GM19438 (cell line): ENCODE results near the gene RFX2.

ENCODE experiments used
- ATAC-seq: cut with Tn5 transposase; IDR thresholded peaks from one replicate; pipeline ENCODE4 v1.9.1; 2021; ENCODE audit warnings: low read depth; ENCODE audit not compliant: unreplicated experiment

RFX2 gene

GRCh38 chr19:5960005-5961001 lies 150.0 kb downstream of the RFX2 start:
- no peak for ATAC-seq

GRCh38 chr19:5959260-5960004 lies 150.9 kb downstream of the RFX2 start:
- no peak for ATAC-seq

- no peak for ATAC-seq
Measured at GRCh38 chr19:5958851-5959122, 151.5 kb downstream of the RFX2 start.

GRCh38 chr19:5958074-5958850 lies 152.0 kb downstream of the RFX2 start:
- no peak for ATAC-seq

GRCh38 chr19:5957170-5957569 lies 153.1 kb downstream of the RFX2 start:
- ATAC-seq, result no peak

- no peak for ATAC-seq
Measured at GRCh38 chr19:5956728-5957127, 153.6 kb downstream of the RFX2 start.

- ATAC-seq, result no peak
Measured at GRCh38 chr19:5956323-5956722, 154.0 kb downstream of the RFX2 start.

- no peak for ATAC-seq
Measured at GRCh38 chr19:5955636-5955935, 154.7 kb downstream of the RFX2 start.

- no peak for ATAC-seq
Measured at GRCh38 chr19:5954293-5954692, 156.0 kb downstream of the RFX2 start.

- ATAC-seq, result no peak
Measured at GRCh38 chr19:5953680-5954213, 156.6 kb downstream of the RFX2 start.

- ATAC-seq, result no peak
Measured at GRCh38 chr19:5953030-5953589, 157.2 kb downstream of the RFX2 start.

- no peak for ATAC-seq
Measured at GRCh38 chr19:5952193-5953029, 157.9 kb downstream of the RFX2 start.

GRCh38 chr19:5951338-5951861 lies 158.9 kb downstream of the RFX2 start:
- ATAC-seq, result no peak

GRCh38 chr19:5950741-5951140 lies 159.6 kb downstream of the RFX2 start:
- ATAC-seq, result no peak

GRCh38 chr19:5949792-5950305 lies 160.5 kb downstream of the RFX2 start:
- ATAC-seq, result no peak

- ATAC-seq, result no peak
Measured at GRCh38 chr19:5948752-5949564, 161.3 kb downstream of the RFX2 start.

GRCh38 chr19:5947435-5947834 lies 162.9 kb downstream of the RFX2 start:
- ATAC-seq, result no peak

- no peak for ATAC-seq
Measured at GRCh38 chr19:5943623-5944022, 166.7 kb downstream of the RFX2 start.
